Nephron (organoid): ENCODE results near the gene BOD1L2.

Source experiments
- H3K27ac Mint-ChIP-seq, 3 experiments: 2 replicates each; pipeline ENCODE4 v1.8.0; 2020; ENCODE audit warnings: mixed read lengths in 3 of 3, mild to moderate bottlenecking in 2 of 3, moderate library complexity in 1 of 3
- H3K27me3 Mint-ChIP-seq: 2 replicates; pipeline ENCODE4 v1.8.0; 2021; ENCODE audit warnings: low read depth, mild to moderate bottlenecking, moderate library complexity, mixed read lengths
- H3K36me3 Mint-ChIP-seq: 2 replicates; pipeline ENCODE4 v1.8.0; 2020; ENCODE audit warnings: low read depth, mixed read lengths
- H3K4me1 Mint-ChIP-seq: 2 replicates; pipeline ENCODE4 v1.8.0; 2020; ENCODE audit warnings: mixed read lengths
- H3K4me3 Mint-ChIP-seq, 3 experiments: 2 replicates each; pipeline ENCODE4 v1.8.0; 2020; ENCODE audit warnings: mild to moderate bottlenecking in 3 of 3, mixed read lengths in 3 of 3, moderate library complexity in 2 of 3
- H3K9me3 Mint-ChIP-seq: 2 replicates; pipeline ENCODE4 v1.8.0; 2020; ENCODE audit warnings: mixed read lengths
- TF ChIP-seq, protein P1 (sequence below), 3 experiments: fragments of 200-600 bp; sonication (generic); IDR thresholded peaks; one replicate each; pipeline ENCODE4 v1.5.0; 2021; ENCODE audit warnings: antibody characterized with exemption in 3 of 3; ENCODE audit not compliant: unreplicated experiment in 3 of 3

BOD1L2 gene

DNA sequence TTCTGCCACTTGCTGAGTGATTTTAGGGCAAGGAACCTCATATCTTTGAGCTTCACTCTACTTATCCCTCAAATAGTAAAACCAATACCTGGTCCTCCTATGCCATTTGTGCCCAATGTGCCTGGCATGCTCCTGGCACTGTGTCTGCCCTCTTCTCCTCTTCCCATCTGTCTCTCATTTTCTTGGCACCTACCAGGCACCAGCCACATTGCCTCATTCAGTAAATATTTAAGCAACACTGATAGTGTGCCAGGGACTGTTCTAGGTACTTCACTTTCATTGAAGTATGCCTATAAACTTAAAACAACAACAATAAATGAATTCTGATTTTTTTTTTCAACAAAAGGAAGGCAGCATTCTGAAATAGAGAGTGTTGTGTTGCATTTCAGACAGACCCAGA, 15.1 kb upstream of the BOD1L2 start:
- Mint-ChIP-seq H3K36me3 (no peaks in the 10 kb centered on the region), H3K27me3 (peaks cover 29% of the 10 kb centered on the region), H3K9me3 (no peaks in the 10 kb centered on the region), H3K4me1 (no peaks in the 10 kb centered on the region), H3K27ac (no peak overlapping the region), H3K4me3 (no peak overlapping the region)
- TF ChIP-seq, protein P1, sequence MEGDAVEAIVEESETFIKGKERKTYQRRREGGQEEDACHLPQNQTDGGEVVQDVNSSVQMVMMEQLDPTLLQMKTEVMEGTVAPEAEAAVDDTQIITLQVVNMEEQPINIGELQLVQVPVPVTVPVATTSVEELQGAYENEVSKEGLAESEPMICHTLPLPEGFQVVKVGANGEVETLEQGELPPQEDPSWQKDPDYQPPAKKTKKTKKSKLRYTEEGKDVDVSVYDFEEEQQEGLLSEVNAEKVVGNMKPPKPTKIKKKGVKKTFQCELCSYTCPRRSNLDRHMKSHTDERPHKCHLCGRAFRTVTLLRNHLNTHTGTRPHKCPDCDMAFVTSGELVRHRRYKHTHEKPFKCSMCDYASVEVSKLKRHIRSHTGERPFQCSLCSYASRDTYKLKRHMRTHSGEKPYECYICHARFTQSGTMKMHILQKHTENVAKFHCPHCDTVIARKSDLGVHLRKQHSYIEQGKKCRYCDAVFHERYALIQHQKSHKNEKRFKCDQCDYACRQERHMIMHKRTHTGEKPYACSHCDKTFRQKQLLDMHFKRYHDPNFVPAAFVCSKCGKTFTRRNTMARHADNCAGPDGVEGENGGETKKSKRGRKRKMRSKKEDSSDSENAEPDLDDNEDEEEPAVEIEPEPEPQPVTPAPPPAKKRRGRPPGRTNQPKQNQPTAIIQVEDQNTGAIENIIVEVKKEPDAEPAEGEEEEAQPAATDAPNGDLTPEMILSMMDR (IDR thresholded peaks at IDR 0.05; ENCODE audit: unreplicated experiment in 3 of 3), result no peak

DNA sequence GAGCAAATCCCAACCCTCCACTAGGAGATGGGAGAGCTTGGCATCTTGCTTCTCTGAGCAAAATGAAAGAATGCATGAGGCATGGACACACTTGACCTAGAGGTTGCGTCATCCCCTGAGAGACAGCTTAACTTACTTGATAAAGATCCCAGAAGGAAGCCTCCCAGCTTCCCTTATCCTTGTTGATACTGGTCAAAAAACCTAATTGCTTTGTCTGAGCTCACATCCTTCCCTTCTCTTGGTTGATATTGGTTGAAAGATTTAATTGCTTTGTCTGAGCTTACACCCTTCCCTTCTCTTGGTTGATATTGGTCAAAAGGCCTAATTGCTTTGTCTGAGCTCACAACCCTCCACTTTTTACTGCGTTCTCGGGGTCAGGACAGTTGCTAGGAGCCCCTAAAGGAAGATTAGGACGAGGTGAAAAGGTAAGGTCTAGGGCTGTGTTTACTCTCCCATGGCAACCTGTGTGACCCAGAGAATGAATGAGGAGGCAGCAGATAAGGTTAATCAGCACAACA, 12.2 kb upstream of the BOD1L2 start:
- no peak overlapping the region for H3K27ac Mint-ChIP-seq
- H3K4me3 Mint-ChIP-seq, result no peak overlapping the region
- H3K9me3 Mint-ChIP-seq, result no peaks in the 10 kb centered on the region
- no peaks in the 10 kb centered on the region for H3K36me3 Mint-ChIP-seq
- no peaks in the 10 kb centered on the region for H3K4me1 Mint-ChIP-seq
- peaks cover 12% of the 10 kb centered on the region for H3K27me3 Mint-ChIP-seq
- TF ChIP-seq, protein P1 (IDR thresholded peaks at IDR 0.05; ENCODE audit: unreplicated experiment in 3 of 3), result no peak

DNA sequence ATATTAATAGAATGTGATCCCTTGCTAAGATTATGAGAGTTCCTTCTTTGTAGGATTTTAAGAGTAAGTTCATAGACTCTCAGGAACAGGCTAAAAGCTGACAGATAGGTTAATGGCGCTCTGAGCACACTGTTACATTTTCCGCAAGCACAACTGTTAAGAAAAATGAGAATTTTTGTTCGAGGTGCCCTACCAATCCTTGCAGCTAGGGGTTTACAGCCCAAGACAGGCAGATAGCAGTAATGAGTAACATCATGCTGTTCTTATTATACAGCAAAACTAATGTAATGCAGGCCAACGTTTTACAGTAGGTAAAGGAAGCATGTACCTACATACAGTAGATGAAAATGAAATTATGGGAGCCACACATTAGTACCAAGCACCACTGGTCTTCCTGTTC, 11.2 kb upstream of the BOD1L2 start:
- no peak overlapping the region for H3K4me3 Mint-ChIP-seq
- no peak overlapping the region for H3K27ac Mint-ChIP-seq
- TF ChIP-seq, protein P1 (IDR thresholded peaks at IDR 0.05; ENCODE audit: unreplicated experiment in 3 of 3), result peak in 1 of 3 experiments; percentile 15
- H3K9me3 Mint-ChIP-seq, result no peaks in the 10 kb centered on the region
- H3K4me1 Mint-ChIP-seq, result no peaks in the 10 kb centered on the region
- H3K36me3 Mint-ChIP-seq, result no peaks in the 10 kb centered on the region
- H3K27me3 Mint-ChIP-seq, result peaks cover 12% of the 10 kb centered on the region

DNA sequence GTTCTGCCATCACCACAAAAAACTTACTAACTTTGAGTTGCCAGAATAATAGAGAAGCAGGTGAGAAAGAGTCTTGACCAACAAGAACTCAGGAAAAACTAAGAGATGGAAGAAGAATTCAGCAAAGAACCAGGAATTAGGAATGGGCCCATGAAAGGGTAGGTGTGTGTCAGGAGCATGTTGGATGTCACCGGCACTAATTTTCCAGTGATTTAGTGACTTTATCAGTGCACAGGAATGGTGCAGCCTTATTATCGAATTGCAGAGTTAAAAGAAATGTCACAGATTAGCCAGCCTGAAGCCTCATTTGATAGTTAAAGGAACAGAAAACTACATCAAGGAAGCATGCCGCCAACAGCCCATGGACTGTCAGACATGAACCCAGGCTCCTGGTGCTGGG, 9.0 kb upstream of the BOD1L2 start:
- TF ChIP-seq, protein P1 (IDR thresholded peaks at IDR 0.05; ENCODE audit: unreplicated experiment in 3 of 3), result no peak
- H3K4me3 Mint-ChIP-seq, result no peak overlapping the region
- H3K36me3 Mint-ChIP-seq, result no peaks in the 10 kb centered on the region
- no peaks in the 10 kb centered on the region for H3K9me3 Mint-ChIP-seq
- H3K27me3 Mint-ChIP-seq, result peaks cover 13% of the 10 kb centered on the region
- H3K27ac Mint-ChIP-seq, result no peak overlapping the region
- H3K4me1 Mint-ChIP-seq, result no peaks in the 10 kb centered on the region

DNA sequence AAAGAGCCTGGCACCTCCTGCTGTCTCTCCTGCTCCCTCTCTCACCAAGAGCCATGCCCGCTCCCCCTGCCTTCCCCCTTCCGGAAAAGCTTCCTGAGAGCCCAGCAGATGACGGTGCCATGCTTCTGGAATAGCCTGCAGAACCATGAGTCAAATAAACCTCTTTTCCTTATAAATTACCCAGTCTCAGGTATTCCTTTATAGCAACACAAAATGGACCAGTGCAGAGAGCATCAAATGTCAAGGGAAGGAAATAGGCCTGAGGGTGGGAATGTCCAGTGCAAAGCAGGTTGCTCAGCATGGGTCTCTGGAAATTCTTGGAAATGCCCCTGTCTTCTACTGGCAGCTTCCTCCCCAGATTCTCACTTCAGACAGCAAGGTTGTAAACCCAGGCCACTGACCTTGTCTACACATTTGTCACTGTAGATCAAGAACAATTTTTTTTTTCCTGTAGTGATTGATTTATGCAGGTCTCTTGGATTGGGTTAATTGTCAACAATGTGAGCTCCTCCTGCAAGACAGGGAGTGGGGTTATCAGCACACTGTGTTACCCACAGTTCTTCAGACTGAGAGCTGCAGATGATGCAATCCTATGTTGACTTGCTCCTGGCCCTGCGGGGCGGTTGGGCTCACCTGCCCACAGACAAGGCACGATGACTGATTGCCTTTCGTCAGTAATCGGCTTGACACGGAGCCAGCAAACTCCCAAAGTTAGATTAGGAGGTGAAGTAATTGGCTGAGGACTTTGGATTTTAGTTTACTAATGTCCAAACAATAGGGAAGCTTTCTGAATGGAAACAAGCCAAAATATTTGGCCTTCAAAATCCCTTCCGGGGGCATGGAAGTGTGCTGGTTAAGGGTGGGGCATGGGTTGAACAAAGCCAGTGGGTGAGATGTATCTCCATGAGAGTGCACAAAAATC, 5.4 kb upstream of the BOD1L2 start:
- Mint-ChIP-seq H3K27ac (no peak overlapping the region), H3K36me3 (no peaks in the 10 kb centered on the region), H3K4me1 (no peaks in the 10 kb centered on the region), H3K27me3 (peaks cover 22% of the 10 kb centered on the region), H3K9me3 (peaks cover 1% of the 10 kb centered on the region), H3K4me3 (no peak overlapping the region)
- TF ChIP-seq, protein P1 (IDR thresholded peaks at IDR 0.05; ENCODE audit: unreplicated experiment in 3 of 3), result no peak
